HG03571 (cell line): ENCODE measurements around the gene TRIM26.
"Not testable (repeated sequence)": the region's sequence is repeated elsewhere in the genome, so short reads cannot be mapped to it uniquely, and the experiment has no call there.

Experiments used
- ATAC-seq: cut with Tn5 transposase; IDR thresholded peaks from one replicate; pipeline ENCODE4 v1.9.1; 2021; ENCODE audit not compliant: unreplicated experiment

TRIM26 gene

DNA sequence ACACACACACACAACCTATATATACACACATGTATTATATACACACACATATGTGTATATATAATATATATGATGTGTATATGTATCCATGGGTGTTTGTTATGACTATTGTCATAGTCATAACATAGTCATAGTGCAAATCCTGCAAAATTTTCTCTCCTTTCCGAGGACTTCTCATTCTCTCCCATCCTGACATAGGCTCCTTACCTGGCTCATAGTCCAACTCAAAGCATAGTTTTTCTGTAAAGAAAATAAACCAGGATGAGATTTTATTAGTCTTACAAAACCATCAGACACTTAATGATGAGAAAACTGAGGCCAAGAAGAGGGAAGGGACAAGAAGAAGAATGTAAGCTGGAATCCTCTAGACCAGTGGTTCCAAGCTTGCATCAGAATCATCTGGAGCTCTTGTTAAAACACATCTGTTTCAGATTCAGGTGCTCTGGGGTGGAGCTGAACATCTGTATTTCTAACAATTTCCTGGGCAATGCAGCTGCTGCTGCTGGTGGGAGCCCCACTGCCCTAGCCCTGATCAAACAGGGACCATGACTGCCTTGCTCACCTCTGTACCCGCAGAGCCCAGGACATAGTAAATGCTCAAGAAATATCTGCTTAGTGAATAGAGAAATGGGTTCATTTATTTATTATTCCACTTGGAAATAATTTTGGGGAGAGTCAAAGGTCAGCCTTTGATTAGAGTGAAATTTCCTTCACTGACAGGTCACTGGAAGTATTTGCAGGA lies 57.5 kb downstream of the TRIM26 start:
- no peak for ATAC-seq

DNA sequence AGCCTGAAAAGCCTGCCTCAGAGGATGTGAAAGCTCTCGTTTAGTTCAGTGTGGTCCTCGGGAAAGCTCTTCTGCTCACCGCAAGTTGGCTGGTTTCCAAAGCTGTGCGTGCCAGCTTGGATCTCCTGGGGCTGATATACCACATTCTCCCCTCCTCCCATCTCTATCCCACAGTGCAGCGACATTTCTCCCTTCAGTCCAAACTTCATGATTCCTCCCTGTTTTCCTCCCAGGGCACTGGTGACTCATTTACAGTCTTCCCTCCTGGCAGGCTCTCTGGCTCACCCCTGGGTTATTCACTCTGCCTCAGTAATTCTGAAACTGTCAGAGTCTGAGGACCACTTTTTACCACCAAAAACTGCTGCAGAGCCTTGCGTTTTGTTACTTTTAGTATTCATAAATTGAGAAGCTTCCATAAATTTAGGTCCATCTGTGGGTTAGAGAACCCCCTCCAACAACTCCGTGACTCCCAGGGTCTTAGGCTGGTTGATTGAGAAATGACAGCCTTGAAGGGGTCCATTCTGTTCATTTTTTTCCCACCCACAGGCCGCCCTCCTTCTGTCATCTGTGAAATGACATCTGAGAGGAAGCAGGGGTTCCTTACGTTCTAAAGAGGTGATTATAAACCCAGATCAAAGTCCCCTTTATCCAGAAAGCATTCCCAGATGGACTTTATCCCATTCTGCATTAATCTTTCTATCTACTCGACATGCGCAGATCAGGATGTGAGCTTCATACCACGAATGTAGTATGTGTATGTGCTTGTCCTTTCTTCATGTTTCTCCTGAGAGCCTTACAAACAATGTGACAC lies 58.3 kb downstream of the TRIM26 start:
- no peak for ATAC-seq

GRCh38 chr6:30154061-30154460 lies 59.1 kb downstream of the TRIM26 start:
- ATAC-seq, result no peak

DNA sequence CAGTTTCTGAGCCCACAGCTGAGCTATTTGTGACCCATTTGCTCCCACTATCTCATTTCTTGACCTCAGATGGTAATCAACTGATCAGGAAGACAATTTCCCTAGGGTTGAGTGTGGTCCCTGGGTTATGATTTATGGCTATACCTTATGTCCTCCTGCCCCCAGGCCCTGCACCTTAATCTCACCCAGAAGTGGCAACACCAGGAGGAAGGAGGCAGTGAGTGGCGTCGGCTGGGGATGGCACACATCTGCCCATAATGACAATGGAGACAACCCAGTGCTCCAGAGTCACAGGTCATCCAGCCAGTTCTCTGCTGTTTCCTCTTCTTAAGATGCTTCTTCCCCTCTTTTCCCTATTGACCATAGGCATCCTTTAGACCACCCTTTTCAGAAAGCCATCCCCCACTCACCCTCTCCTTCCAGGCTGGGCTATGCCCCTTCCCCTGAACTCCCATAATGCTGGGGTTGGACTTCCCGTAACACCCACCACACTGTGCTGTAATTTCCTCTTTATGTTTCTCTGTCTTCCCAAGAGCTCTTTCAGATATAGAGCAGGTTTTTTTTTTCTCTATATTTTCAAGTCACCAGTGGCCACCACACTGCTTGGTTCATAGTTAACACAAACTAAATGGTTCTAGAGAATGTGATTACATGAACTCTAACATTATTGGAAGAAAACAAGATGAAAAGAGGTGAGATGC lies 60.1 kb downstream of the TRIM26 start:
- no peak for ATAC-seq

DNA sequence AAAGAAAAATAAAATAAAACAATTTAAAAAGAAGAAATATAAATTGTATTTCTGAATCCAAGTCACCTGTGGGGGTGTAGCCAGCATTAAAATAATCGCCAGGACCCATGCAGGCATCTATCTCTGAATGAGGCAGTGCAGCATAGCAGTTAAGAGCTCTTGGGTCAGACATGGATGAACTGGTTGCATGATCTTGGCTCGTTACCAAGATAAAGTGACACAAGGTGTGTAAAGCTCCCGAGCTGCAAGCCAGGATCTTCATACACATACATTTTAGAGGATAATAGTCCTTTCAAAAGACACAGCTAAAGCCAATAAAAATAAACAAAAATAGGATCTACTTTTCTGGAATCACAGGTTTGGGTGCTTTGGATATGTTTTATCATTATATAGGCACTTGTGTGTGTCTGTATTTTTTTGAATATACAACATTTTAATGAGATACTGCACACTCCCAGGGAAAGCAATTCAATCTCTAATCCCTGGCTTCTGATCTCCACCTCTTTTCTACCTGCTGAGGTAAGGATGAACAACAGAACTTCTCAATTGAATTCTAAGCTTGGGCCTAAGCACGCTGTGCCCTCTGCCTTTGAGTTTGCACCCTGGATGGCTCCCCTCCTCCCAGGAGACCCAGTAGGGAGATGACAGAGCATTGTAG lies 61.1 kb downstream of the TRIM26 start:
- ATAC-seq, result no peak

- ATAC-seq, result no peak
Observed at GRCh38 chr6:30151580-30151979, 61.6 kb downstream of the TRIM26 start.

DNA sequence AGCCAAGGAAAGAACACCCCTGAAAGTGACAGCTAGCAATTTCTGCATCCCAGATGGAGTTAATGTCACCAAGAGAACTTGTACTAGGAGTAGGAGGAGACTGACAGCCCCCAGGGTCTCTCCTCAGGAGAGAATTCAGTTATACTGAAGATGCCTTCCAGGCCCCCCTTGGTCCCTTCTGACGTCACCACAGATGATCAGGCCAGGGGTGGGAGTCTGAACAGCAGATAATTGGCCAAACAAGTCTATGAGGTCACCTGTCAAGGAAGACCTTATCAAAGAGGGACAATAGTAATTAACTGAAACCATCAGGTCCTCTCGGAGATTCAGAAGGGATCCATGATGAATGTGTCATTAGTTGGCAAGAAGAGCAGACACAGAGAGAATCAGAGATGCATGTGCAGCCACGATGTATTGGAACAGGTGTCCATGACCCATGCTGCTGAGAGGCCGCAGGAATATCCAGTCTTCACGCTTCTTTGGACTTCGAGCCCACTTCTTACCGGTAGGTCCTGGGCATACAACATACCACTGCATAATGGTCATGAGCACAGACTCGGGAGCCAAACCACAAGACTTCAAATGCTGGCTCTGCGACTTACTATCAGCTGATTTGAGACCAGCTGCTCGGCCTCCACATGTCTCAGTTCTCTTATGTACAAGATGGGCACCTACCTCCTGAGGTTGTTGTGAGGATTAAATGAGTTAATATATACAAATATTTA lies 62.4 kb downstream of the TRIM26 start:
- ATAC-seq, result no peak

DNA sequence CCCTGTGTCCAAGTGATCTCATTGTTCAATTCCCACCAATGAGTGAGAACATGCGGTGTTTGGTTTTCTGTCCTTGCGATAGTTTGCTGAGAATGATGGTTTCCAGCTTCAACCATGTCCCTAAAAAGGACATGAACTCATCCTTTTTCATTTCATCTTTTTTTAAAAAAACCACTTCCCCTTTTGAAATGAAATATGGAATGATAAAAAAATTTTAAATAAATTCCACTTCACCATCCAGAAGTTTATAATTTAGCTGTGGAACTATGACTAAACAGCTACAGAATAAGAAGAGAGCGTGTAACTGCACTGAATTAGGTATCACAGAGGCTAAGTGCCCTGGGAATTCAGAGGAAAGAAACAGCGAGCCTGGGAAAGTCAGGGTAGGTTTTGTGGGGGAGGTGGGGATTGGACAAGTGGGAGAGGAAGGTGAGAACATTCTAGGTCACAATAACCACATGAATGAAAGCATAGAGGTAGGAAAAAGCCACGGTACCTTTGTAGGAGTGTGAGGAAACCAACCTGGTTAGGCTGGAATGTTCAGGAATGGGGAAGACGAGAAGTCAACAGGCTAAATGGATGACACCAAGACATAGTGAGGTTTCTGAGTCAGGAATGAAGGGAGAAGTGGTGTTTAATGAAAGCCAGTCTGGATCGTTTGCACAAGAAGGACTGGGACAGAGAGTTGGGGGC lies 63.2 kb downstream of the TRIM26 start:
- no peak for ATAC-seq

- no peak for ATAC-seq
Observed at GRCh38 chr6:30149234-30149633, 64.0 kb downstream of the TRIM26 start.

GRCh38 chr6:30147096-30147495 lies 66.1 kb downstream of the TRIM26 start:
- ATAC-seq, result no peak

DNA sequence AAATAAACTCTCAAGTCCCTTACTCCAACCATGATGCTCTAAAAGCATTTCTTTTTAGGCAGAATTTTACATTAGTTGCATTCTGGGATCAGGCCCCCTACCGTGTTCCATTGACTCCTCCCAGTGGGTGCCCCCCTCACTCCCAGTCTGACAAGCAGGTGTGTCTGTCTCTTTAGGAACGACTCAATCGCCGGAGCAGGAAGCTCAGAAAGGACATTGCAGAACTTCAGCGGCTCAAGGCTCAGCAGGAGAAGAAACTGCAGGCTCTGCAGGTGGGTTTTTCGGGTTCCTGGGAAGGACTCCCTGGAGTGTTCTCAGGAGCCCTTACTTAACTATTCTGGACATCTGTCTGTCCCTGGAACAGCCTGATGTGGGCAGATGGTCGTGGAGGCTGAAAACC lies 67.4 kb downstream of the TRIM26 start:
- no peak for ATAC-seq

DNA sequence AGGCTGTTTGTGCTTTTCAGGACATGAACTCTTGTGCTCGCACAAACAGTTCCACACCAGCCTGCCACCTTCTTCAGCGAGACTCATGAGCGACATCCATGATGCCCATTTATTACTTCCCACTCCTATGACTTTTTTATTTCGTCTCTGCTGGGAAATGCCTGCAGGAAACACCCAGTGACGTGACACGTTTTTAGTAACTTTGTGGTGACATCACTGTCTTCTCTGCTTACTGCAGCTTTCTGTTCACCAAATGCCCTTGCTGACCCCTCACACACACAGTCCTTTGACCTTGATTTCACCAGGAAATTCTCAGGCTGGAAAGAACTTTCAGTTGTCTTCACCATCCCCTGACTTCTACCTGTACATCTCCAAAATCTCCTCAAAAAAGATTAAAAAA lies 68.4 kb downstream of the TRIM26 start:
- ATAC-seq, result no peak

DNA sequence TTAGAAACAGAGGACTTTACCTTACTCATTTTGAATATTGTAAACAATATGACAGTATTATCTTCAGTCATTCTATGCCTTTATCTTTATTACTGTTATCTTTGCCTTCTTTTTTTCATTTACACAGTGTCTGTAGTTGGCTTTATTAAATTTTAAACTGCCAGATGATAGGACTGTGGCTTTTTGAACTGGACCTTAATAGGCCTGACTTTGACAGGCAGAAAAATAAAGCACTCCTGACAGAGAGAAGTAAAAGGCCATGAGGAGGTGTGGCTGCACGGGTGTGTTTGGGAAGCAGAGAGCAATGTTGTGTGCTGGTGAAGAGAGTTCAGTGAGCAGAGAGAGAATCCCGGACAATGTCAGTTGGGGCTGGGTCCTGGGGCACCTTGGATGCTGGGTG lies 69.4 kb downstream of the TRIM26 start:
- ATAC-seq, result no peak

- ATAC-seq, result no peak
Observed at GRCh38 chr6:30142665-30143064, 70.5 kb downstream of the TRIM26 start.

- ATAC-seq, result not testable (repeated sequence)
Observed at GRCh38 chr6:30140240-30140639, 73.0 kb downstream of the TRIM26 start.

GRCh38 chr6:30136570-30137286 lies 76.5 kb downstream of the TRIM26 start:
- ATAC-seq, result no peak

GRCh38 chr6:30135757-30136156 lies 77.4 kb downstream of the TRIM26 start, which contains the start of gene TRIM40:
TRIM40 (plus strand) TSS chr6:30136140; CDS start chr6:30137037, 897 bp downstream.
- ATAC-seq, result no peak

DNA sequence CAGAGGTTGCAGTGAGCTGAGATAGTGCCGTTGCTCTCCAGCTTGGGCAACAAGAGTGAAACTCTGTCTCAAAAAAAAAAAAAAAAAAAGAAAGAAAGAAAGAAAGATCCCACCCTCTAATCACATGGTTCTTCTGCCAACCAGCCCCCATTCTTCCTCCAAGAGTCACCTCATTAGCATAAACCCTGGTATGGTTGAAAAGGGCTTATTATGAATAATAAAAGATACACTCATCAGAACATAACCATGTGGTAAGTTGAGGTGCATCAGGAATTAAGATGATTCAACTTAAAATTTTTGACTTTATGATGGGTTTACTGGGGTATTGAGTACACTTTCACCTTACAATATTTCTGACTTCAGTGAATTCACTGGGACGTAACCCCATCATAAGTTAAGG lies 78.1 kb downstream of the TRIM26 start:
- no peak for ATAC-seq
